ENCODE measurements around the gene REP15.
"Not testable (repeated sequence)": the region's sequence is repeated elsewhere in the genome, so short reads cannot be mapped to it uniquely, and the experiment has no call there.

DNA sequence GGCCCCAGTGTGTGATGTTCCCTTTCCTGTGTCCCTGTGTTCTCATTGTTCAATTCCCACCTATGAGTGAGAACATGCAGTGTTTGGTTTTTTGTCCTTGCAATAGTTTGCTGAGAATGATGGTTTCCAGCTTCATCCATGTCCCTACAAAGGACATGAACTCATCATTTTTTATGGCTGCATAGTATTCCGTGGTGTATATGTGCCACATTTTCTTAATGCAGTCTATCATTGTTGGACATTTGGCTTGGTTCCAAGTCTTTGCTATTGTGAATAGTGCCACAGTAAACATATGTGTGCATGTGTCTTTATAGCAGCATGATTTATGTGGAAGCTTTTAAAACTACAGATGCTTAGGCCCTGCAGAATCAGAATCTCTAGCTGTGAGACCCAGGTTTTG lies 49.5 kb downstream of the REP15 start:
- TF ChIP-seq, protein P1, sequence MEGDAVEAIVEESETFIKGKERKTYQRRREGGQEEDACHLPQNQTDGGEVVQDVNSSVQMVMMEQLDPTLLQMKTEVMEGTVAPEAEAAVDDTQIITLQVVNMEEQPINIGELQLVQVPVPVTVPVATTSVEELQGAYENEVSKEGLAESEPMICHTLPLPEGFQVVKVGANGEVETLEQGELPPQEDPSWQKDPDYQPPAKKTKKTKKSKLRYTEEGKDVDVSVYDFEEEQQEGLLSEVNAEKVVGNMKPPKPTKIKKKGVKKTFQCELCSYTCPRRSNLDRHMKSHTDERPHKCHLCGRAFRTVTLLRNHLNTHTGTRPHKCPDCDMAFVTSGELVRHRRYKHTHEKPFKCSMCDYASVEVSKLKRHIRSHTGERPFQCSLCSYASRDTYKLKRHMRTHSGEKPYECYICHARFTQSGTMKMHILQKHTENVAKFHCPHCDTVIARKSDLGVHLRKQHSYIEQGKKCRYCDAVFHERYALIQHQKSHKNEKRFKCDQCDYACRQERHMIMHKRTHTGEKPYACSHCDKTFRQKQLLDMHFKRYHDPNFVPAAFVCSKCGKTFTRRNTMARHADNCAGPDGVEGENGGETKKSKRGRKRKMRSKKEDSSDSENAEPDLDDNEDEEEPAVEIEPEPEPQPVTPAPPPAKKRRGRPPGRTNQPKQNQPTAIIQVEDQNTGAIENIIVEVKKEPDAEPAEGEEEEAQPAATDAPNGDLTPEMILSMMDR (IDR thresholded peaks at IDR 0.05; ENCODE audit: low read length), result not testable (repeated sequence)
- TF ChIP-seq EZH2 (IDR thresholded peaks at IDR 0.05; ENCODE audit: borderline replicate concordance, low read length), result not testable (repeated sequence)
